GM18498 (cell line): ENCODE data around the gene TULP4.

ENCODE experiments used
- ATAC-seq: cut with Tn5 transposase; IDR thresholded peaks from one replicate; pipeline ENCODE4 v1.9.1; 2021; ENCODE audit warnings: mild to moderate bottlenecking, moderate library complexity; ENCODE audit not compliant: unreplicated experiment

Gene TULP4

DNA sequence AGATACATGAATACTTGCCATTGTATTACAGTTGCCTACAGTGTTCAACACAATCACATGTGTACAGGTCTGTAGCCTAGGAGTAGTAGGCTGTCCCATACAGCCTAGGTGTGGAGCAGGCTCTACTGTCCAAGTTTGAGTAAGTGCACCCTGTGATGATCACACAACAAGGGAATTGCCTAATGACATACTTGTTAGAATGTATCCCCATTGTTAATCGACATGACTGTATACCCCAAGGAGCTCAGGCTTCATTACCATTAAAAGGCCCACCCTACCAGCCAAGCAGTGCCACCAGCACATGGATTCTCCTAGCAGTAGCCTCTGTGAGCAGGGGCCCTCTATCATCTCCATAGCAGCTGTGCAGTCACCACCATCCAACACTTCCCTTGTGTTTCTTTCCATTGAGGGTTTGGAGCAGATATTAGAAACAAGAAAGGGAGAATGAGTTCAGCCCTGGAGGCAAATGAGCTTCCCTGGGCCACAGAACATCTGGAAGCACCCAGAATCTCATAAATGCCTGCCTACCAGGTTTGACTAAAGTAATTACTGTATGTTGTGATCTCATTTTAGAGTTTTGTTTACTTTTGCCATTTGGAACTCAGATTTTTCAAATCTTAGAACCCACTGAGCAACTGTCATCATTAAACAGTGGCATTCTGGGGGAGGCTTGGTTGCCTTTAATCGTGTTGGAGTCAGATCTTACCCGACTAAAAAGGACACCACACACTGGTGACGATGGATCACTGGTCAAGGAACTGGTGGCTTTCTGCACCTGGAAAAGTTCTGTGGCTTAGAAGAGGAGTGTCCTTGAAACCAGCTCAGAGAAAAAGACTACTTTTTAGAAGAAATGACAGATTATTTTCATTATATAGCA, 104.9 kb downstream of the TULP4 start:
- no peak for ATAC-seq

DNA sequence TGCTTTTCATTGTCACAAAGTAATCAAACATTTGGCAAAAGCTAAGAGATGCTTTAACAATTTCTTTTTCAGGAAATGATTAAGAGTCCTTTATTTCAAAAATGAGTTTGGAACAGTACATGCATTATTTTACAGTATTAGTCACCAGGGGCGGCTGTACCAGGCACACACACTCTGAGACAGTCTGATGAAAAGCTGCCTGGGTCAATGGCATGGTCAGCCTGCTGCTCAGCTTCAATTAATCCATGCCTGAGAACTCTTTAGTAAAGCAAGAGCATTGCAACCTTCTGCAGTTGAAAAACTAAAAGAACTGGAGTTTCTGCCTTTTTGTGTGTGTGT, 105.5 kb downstream of the TULP4 start:
- ATAC-seq: no peak

DNA sequence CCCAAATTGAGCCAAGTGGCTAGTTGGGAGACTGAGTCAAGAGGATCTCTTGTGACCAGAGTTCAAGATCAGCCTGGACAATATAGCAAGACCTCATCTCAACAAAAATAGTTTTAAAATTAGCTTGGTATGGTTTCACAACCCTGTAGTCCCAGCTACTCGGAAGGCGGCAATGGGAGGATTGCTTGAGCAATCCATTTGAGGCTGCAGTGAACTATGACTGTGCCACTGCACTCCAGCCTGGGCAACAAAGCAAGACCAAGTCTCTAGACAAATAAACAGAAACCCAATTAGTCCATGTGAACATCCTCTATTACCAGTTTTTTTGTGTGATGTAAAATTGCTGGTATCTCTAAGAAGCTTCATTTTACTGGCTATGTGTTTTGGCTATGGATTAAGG, 106.2 kb downstream of the TULP4 start:
- ATAC-seq: no peak

DNA sequence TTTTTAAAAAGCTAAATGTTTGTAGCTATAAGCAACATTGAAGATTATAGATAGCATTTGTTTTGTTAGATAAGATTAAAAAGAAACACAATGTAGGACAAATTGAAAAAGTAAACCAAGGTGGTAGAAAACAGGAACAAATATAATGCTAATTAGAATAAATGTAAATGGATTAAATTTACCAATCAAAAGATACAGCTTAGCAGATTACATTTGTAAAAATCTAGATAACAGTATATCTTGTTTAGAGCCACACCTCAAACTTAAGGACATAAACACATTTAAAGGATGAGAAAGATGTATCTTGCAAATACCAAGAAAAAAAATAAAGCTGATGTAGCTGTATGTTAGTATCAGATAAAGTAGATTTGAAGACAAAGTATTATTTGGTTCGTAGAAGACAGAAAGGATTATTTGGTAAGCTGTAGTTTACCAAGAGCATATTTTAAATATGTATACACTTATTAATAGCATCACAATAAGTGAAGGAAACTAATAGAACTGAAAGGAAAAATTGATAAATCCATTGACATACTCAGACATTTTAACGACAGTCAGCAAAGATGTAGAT, 107.2 kb downstream of the TULP4 start:
- no peak for ATAC-seq

DNA sequence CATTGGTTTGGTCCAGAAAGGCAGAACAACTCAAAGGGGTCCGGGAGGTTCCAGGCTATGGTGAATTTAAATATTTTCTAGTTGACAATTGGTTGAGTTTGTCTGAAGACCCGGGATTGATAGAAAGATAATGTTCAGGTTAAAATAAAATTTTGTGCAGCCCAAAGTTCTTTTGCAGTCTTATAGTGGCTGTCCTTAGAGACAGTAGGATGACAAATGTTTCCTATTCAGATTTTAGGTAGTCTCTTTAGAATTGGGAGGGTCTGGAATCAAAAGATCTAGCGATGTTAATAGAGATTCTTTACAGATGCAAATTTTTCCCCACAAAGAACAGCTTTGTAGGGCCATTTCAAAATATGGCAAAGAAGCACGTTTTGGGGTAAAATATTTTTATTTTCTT, 109.1 kb downstream of the TULP4 start:
- no peak for ATAC-seq

DNA sequence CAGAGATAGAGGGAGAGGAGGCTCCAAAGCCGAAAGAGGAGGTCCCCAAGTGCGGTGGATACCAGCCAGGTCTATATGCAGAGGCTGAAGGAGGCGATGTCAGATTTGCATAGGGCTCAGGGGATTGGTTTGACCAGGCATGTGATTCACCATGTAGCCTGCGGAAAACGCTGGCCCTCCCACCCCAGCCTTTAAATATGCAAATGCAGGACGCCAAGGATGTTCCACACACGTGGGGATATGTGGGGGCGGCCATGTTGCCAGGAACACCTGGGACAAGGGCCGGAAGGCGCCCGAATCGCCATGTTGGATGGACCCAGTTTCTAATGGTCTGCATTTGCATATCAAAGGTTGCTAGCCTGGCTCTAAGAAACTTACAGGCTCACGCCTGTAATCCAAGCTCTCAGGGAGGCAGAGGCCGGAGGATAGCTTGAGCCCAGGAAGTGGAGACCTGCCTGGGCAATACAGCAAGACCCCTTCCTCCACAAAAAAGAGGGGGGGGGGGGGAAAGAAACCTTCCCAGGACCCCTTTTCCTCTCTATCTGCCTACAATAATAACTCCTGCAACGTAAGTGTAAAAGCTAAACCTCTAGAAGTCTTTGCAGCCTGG, 110.5 kb downstream of the TULP4 start:
- no peak for ATAC-seq

DNA sequence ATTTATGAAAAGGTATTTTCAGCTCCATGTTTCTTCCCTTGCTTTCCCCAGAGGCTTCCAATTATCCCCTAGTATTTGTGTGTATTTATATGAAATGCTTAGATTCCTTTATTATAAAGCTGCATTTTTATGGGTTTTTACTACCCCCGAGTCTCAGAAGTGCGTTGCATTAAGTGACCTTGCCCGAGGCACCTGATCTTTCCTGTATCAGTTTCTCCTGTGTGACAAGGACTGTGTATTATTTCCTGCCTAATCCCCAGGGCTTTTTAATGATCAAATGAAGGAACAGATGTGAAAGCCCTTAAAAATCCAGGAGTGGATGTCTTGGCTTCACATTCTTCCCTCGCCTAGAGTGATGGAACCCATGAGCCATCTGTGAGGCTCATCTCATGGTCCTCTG, 118.8 kb downstream of the TULP4 start:
- ATAC-seq: no peak

DNA sequence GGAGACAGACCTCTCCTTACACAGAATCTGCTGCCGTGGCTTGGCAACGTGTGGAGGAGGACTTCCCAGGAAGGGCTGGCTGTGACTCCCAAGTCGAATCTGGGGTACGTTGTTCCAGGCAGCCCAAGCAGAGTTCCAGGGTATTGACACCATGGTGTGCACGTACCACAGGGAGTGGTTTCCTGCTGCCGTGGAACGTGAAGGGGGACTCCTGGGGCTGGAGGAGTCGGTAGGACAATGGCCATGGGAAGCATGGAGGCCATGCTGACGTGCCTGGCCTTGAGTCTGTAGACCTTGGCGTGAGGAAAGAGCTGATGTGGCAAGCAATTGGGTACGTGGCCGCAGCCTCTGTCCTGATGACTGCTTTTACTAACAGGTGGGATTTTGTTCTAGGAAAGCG, 119.3 kb downstream of the TULP4 start:
- ATAC-seq: no peak

DNA sequence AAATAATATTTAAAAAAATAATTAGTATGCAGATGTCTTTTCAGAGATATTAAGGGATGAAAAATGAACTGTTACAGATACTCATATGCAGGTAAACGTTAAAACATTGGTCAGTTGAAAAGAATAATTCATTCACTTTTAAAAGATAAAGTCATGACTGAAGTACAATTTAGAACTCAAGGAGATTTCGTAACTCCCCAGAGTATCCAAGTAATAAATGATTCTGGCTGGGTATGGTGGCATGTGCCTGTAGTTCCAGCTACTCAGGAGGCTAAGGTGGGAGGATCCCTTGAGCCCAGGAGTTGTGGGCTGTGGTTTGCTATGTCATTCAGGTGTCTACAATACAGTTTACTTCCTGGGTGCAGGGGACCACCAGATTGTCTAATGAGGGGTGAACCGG, 125.3 kb downstream of the TULP4 start:
- no peak for ATAC-seq

DNA sequence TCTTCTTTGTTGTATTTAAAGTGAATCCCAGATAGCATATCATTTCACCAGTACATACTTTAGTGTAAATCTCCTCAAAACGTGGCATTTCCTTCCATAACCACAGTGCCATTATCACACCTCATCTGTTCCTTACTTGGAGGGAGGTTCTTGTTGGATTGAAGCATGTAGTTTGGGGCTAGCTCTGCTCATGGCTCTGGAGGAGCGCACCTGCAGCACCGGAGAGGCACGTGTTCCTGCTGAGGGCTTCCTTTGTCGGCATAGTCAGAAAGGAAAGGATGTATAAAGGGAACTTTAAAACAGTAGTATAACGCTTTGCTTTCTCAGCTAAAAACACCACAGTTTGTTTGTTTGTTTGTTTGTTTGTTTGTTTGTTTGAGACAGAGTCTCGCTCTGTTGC, 126.0 kb downstream of the TULP4 start:
- no peak for ATAC-seq

DNA sequence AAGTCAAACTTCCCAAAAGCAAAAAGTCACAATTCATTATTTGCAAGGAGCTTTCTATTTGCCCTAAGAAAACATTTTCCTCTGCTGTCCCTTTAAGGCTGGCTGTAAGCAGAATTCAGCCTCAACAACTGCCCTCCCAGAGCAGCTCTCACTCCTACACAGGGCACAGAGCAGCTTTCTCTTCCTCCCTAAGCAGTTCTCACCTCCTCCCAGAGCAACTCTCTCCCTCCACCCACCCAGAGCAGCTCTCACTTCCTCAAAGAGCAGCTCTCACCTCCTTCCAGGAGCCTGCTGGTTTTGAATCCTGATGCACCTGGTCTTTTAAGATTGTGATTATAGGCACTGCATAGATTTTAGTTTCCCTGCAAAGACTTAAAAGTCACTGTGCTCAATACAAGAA, 127.0 kb downstream of the TULP4 start:
- ATAC-seq: peak; percentile 92

DNA sequence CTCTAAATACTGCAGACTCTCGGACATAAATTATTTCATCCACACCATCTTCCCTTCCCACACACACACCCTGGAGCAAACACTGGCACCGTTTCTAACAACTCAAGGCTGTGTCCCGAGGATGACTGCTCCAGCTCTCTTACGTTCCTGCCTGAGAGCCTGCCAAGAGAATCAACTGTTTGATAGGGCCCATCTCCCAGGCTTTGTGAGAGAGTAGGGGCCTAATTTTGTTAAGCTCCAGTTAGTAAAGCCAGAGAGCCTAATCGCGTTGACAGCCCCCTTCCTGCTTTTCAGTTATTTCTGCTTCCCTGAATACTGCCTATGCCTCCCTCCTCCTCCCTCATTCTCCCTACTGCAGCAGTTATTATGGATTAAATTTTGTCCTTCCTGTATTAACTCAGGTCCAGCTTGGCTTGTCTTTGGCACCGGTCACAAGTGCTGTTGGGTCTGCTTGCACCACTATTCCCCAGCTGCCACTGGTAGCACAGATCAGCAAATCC, 129.5 kb downstream of the TULP4 start:
- ATAC-seq: no peak

DNA sequence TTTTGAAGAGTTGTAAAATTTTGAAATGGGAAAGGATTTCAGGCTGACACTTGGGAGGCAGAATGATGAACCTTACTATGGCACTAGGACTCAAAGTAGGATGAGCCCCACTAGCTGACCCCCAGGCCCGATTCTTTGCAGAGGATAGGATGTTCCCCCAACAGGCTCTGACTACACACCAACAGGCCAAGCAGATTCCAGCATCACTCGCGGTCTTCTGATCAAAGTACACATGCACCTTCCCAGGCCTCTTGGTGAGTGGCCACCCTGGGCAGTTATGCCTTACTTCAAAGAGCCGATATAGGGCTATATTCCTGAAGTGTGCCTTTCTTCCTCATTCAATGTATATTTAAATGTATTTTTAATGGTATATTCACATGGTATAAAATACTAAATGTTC, 130.0 kb downstream of the TULP4 start:
- no peak for ATAC-seq

DNA sequence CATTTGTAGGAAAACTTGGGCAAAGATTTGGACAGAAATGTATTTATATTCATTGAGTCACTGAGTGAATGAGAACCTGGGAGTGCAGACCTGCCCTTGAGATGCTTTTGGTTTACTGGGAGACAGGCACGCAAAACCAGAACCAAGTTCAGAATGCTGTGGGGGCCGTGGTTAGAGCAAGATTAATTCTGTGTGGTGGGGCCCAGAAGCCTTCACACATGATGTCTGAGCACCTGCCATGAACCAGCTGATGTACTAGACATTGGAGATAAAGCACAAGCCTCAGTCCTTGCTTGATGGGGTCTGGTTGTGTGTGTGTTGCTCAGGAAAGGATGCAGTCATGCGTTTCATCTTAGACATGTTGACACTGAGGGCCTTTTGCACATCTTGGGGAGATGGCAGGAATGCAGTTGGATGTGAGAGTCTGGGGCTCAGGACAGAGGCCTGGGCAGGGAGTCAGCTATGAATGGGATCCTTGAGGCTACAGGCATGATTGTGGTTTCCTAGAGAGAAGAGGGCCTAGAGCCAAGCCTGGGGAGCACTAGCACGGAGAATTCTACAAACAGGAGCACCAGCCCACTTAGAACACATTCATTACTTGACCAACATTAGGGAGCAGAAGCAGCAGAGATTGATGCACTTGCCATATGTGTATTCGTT, 133.3 kb downstream of the TULP4 start:
- no peak for ATAC-seq

DNA sequence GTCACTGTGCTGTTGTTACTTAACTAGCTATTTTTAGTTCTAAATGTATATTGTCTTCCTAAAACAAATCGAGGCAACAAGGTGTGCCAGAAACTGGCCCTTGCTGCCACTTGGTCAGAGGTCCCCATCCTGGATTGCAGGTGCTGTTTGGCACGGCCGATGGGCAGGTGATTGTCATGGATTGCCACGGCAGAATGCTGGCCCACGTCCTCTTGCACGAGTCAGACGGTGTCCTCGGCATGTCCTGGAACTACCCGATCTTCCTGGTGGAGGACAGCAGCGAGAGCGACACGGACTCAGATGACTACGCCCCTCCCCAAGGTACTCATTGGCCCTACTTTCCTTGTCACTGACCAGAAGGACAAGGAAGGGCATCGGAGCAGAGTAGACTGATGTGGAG, 136.6 kb downstream of the TULP4 start:
- ATAC-seq: no peak

DNA sequence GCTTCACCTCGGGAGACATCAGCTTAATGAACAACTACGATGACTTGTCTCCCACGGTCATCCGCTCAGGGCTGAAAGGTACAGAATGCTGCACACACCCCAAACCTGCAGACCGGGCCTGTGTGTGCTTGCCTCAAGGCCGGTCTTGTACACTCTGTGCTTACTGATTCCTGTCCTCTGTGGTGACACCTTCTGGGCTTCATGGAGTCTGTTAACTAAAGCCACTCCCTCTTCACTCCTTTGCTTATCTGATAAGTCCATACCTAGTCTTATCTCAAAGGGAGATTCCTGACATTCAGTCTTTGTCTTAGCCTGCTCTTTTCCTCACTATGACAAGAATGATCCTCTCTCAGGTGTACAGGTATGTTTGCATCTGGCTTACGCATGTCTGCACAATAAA, 139.9 kb downstream of the TULP4 start:
- no peak for ATAC-seq

DNA sequence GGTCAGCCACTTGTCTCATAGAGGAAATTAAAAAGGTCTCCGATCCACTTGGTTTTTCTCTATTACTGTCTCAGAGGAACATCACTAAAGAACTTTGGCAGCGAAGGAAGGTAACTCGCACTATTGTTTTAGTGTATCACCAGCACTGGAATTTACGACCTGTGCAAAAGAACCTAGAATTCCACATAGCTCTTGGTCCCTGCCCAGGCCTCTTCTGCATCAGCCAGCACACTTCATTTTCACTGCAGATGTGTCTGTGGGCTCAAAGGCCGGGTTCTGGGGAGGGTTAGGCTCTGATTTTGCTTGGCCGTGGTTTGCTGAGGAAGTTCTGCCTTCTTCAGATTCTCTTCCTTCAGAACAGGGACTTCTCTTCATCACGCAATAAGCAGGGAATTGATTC, 144.9 kb downstream of the TULP4 start:
- ATAC-seq: no peak

DNA sequence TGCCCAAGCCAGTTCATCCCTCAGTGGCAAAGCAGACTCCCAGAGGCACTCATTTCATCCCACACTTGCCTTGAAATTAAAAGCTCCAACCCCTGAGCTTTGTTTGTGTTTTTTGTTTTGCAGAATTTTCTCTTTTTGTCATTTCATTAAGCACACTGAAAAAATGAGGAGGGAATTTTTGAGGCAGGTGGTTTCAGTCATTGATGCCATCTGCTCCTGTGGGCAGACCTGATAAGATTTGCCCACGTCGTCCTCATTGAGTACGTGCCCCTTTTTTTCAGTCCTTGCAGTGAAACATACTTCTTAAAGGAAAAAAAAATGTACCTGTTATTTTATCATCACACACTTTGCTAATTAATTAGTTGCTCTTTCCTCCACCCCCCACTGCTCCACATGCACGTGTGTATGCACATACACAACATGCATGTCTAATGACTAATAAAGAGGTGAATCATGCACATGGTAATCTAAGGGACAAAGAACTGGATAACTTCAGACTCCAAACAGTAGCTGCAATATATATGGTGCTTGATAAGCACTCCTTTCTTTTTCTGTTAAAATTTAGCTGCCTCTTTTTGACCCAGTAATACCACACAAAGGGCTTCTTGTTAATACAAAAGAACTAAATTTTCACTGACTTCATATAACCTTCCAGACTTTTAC, 145.5 kb downstream of the TULP4 start:
- ATAC-seq: no peak

DNA sequence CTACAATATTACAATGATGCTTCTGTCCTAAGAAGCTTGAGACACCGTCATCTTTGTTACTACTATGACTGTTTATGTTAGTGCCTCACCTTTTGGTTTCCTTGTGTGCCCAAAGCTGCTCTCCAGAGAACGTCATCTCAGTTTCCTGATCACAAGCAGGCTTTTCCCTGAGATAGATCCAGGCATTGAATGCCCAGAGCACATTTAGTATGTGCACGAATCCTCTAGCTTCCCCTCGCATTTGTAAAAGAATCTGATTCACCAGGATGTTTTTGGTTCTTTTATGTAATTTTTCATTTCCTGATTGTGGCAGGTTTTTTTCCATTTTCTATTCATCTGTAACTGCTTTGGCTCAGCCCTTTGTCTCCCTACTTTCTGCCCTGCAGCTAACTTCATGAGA, 147.5 kb downstream of the TULP4 start:
- no peak for ATAC-seq

DNA sequence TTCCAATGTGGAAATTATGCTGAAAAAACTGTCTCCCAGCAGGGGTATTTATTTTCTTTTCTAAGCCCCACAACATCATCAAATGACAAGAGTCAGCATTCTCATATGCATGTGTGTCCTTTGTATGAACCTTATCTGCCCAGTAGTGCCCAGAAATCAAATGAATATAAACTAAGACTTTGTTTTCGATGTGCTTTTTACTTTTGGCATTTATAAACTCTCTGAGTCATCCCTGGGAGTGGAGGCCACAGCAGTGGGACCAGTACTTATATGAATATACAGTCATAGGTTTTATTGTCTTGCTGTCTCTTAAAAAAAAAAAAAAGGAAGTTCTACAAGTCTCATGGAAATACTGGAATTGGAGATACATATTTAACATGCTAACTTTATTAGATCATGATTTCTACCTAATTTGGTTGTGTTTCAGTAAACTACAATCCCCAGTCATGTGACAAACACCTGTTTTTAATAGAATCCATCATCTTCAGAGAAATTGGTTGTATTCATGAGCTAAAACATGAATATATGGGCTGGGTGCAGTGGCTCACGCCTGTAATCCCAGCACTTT, 148.4 kb downstream of the TULP4 start:
- ATAC-seq: no peak

DNA sequence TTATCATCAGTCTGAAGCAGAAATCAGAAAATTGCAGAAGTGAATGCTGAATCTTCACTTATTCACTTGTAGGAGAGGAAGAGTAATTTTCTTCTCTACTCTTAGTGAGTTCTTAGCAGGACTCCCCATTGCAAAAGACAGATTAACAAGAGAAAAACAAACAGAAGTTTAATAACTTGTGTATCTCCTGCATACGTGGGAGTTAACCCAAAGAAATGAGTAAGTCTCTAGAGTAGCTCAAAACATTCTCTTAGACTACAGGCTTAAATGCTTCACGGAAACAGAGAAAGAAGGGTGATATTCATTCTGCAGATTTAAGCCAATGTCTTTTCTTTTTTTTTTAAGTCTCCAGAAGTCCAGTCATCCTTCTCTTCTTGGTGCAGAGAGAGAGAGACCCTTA, 149.7 kb downstream of the TULP4 start:
- ATAC-seq: no peak
